ENCODE results near the gene HOXB1.

The HOXB1 gene

GRCh38 chr17:48522031-48522653 is 8.7 kb downstream of the HOXB1 start:
- no peak overlapping the region for H3K4me3 ChIP-seq (ENCODE audit: low read length)
- no peak for TF ChIP-seq CTCF (IDR thresholded peaks at IDR 0.05; ENCODE audit: insufficient read depth, low read depth, low read length, missing control alignments)
- DNase-seq (ENCODE audit: low read depth): no peak

DNA sequence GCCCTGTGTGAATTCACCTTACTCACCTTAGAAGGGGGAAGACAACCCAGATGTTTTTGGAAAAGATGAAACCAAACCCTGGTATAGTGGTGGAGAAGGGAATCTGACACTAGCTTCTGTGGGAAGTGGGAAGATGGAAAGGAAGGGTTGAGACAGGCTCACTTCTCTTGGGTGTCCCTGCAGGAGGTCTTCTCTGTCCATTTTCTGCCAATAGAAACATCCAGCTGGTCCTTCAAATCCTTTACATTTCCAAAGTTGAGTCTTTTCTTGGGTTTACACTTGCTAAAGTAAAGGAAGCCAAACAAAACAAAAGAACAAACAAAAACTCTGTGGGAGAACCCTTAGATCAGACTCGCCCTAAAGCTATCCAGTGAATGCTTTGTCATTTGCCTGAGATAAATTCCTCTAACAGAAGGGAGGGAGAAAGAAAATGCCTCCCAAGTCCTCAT is 10.2 kb downstream of the HOXB1 start:
- no peak for TF ChIP-seq CTCF (IDR thresholded peaks at IDR 0.05; ENCODE audit: insufficient read depth, low read depth, low read length, missing control alignments)
- DNase-seq (ENCODE audit: low read depth): no peak

DNA sequence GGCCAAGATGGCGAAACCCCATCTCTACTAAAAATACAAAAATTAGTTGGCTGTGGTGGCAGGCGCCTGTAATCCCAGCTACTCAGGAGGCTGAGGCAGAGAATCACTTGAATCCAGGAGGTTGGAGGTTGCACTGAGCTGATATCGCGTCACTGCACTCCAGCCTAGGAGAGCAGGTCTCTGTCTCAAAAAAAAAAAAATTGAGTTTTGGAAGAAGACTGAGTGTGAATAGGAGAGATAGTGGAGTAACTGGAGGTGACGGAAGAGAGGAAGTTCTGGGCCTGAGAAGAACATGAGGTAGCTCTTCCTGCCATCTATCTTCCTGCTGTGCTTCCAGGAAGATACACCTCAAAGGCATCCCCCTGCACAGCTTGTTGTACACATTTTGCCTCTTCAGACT is 11.4 kb downstream of the HOXB1 start:
- DNase-seq (ENCODE audit: low read depth): no peak
- no peak for TF ChIP-seq CTCF (IDR thresholded peaks at IDR 0.05; ENCODE audit: insufficient read depth, low read depth, low read length, missing control alignments)
- no peak overlapping the region for H3K4me3 ChIP-seq (ENCODE audit: low read length)

More for the DNA sequence above, 10.2 kb downstream of the HOXB1 start:
- H3K4me3 ChIP-seq (ENCODE audit: low read length): no peak overlapping the region

DNA sequence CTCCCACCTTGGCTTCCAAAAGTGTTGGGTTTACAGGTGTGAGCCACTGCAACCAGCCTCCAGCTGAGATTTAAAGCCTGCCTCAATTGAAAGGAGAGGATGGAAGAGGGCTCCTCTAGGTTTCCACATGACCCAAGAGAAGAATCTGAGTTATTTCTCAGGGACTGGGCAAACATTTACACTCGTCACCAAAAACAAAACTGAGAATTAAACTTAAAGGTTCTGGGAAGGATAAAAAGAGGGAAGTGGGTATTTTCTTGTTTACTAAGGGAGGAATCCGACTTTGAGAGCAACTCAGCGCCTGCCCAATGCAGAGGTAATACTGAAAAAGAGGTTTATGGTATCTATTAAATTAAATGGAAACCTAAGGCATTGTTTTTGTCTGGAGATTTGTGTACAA is 13.3 kb downstream of the HOXB1 start:
- H3K4me3 ChIP-seq (ENCODE audit: low read length): no peak overlapping the region
- TF ChIP-seq CTCF (IDR thresholded peaks at IDR 0.05; ENCODE audit: insufficient read depth, low read depth, low read length, missing control alignments): no peak
- no peak for DNase-seq (ENCODE audit: low read depth)

DNA sequence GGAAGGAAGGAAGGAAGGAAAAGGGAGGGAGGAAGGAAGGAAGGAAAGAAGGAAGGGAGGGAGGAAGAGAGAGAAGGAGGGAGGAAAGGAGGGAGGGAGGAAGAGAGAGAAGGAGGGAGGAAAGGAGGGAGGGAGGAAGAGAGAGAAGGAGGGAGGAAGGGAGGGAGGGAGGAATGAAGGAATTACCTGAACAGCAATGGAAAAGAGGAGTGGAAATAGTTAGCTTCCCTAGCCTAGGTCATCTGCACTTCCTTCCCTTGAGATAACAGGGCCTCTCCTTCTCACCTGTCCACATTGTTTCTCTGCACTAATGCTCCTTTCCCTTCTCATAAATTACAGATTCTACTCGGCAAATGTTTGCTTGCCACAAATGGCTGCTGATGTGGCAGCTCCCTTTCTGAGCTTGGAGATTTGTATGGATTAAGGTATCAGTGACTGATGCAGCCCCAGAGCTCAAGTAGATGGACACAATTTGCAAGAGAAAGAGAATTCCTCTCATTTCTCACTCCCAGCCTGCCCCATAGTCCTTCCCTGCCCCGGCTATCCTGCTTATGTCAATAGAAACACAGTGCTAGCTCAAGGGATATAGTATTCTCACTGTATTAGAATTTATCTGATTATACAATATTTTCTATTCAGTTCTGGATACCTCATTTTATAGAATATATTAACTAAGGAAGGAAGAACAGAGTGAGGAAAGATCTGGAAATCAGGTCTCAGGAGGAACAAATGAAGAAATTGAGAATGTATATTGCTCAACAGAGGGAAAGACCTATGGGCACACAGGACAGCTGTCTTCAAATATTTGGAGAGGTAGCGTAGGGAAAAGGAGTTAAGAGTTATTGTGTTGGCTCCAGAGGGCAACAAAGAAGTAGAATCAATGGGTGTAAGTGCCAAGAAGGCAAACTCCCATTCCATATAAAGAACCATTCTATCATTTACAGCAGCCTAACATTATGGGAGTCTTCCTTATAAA is 14.6 kb downstream of the HOXB1 start:
- TF ChIP-seq CTCF (IDR thresholded peaks at IDR 0.05; ENCODE audit: insufficient read depth, low read depth, low read length, missing control alignments): no peak
- DNase-seq (ENCODE audit: low read depth): no peak
- H3K4me3 ChIP-seq (ENCODE audit: low read length): no peak overlapping the region

DNA sequence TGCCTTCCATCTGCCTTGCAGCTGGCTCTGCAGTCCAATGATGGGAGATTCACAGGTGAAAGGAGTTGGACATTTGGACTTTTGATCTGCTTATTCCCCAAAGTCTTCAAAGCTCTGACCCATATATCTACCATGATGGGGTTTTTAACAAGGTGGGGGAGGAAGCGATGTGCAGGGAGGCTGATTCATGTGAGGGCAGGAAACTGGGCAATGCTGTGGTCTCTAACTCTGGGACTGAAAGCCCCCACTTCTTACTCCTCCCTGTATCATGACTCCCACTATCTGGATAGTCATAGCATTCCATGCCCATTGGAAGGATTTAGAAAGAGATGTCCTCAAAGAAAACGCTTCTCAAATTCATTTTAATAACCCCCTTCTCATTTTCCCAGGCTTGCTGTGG is 16.3 kb downstream of the HOXB1 start:
- no peak overlapping the region for H3K4me3 ChIP-seq (ENCODE audit: low read length)
- no peak for TF ChIP-seq CTCF (IDR thresholded peaks at IDR 0.05; ENCODE audit: insufficient read depth, low read depth, low read length, missing control alignments)
- no peak for DNase-seq (ENCODE audit: low read depth)
